GM06990 (cell line): ENCODE results near the gene CNOT2.

Experiments used
- DNase-seq: peaks from one replicate; pipeline ENCODE4 v3.0.0-alpha.2; 2011; ENCODE audit not compliant: insufficient read length; ENCODE audit errors: extremely low read depth
- H3K27me3 ChIP-seq: replicated peaks from 2 replicates; pipeline ENCODE4 v1.6.0; 2011; ENCODE audit warnings: low read length; ENCODE audit not compliant: control insufficient read depth, insufficient read depth
- H3K36me3 ChIP-seq: 2 replicates; pipeline ENCODE4 v1.5.1; 2011; ENCODE audit warnings: low read length; ENCODE audit not compliant: control insufficient read depth, insufficient read depth
- H3K4me3 ChIP-seq: replicated peaks from 2 replicates; pipeline ENCODE4 v1.5.1; 2011; ENCODE audit warnings: low read depth, mild to moderate bottlenecking, control low read depth, low read length
- CTCF ChIP-seq: IDR thresholded peaks from 2 replicates; pipeline ENCODE4 v1.5.1; 2011; ENCODE audit warnings: low read length, control low read depth, mild to moderate bottlenecking, inconsistent platforms; ENCODE audit not compliant: insufficient read depth, poor library complexity, severe bottlenecking

The CNOT2 gene

DNA sequence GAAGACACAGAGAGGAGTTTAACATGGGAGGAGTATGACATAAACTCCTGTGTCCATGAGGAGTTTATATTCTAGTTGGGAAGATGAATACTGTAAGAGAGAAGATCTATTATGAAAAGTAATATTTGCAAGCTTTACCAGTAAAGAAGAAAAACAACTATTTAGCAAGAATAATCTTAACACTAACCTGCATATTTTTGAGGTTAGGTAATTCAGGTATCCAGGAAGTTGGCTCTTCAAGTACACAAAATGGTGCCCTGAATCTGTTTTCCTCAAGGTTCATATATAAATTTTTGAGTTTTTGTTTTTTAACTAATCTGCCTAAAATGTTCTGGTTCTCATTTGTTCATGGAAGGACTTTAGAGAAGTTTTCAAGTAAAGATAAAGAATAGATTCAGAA lies 89.0 kb downstream of the CNOT2 start:
- no peak for TF ChIP-seq CTCF
- H3K36me3 ChIP-seq, result no peaks in the 10 kb centered on the region
- H3K27me3 ChIP-seq, result no peaks in the 10 kb centered on the region
- H3K4me3 ChIP-seq, result no peak overlapping the region
- DNase-seq, result no peak

- Histone ChIP-seq H3K4me3 (no peak overlapping the region), H3K27me3 (no peaks in the 10 kb centered on the region), H3K36me3 (peaks cover 2% of the 10 kb centered on the region)
- no peak for TF ChIP-seq CTCF
- no peak for DNase-seq
Measured at GRCh38 chr12:70334742-70335141, 91.5 kb downstream of the CNOT2 start.

DNA sequence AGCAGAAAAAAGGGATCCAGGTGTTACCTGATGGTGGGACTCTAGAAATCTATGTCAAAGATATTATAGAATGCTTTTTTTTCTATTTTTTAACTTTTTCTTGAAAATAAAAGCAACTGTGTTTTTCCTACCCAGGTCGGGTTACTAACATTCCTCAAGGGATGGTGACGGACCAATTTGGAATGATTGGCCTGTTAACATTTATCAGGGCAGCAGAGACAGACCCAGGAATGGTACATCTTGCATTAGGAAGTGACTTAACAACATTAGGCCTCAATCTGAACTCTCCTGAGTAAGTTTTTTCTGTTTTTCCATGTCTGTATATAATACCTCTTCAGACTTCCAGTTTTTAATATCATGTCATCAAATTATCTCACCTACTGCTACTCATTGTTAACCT lies 95.3 kb downstream of the CNOT2 start:
- DNase-seq, result no peak

DNA sequence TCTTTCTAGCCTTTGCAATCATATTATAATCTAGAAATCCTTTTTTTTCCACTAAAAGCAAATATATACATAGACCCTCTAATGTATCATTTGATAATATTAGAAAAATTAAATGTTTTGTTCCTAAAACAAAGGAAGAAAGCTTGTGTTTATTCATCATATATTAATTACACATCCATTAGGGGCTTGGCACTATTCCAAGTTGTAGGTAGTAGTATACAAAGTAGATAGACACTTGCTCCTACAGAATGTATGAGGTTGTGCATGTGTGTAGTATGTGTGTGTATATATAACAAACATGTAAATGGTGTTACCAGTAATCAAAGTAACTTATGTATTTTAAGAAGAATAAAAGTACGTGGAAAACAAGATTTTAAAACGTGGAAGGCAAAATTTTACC lies 107.8 kb downstream of the CNOT2 start:
- no peaks in the 10 kb centered on the region; the same call in none of the 2 replicates for H3K36me3 ChIP-seq
- H3K27me3 ChIP-seq, result no peaks in the 10 kb centered on the region
- no peak overlapping the region for H3K4me3 ChIP-seq
- TF ChIP-seq CTCF, result no peak
- DNase-seq, result no peak

More for the DNA sequence above, 95.3 kb downstream of the CNOT2 start:
- no peak for TF ChIP-seq CTCF
- peaks cover 5% of the 10 kb centered on the region for H3K36me3 ChIP-seq
- no peaks in the 10 kb centered on the region for H3K27me3 ChIP-seq
- H3K4me3 ChIP-seq, result no peak overlapping the region

- no peaks in the 10 kb centered on the region; the same call in none of the 2 replicates for H3K36me3 ChIP-seq
- no peak for DNase-seq
- TF ChIP-seq CTCF, result no peak
- H3K27me3 ChIP-seq, result no peaks in the 10 kb centered on the region
- H3K4me3 ChIP-seq, result no peak overlapping the region
Measured at GRCh38 chr12:70353780-70354660, 110.8 kb downstream of the CNOT2 start.
